GM23248 (cell line): ENCODE data around the gene FLRT1.

Experiments used
- EZH2 ChIP-seq: fragments of 200-600 bp; sonication (generic); IDR thresholded peaks from 2 replicates; pipeline ENCODE4 v1.6.1; 2018; ENCODE audit warnings: antibody characterized with exemption, mild to moderate bottlenecking; ENCODE audit not compliant: insufficient read depth, poor library complexity, severe bottlenecking
- EZH2phosphoT487 ChIP-seq: fragments of 200-600 bp; sonication (generic); IDR thresholded peaks from 2 replicates; pipeline ENCODE4 v1.6.1; 2018; ENCODE audit warnings: antibody characterized with exemption, moderate library complexity, mild to moderate bottlenecking, low read depth; ENCODE audit not compliant: insufficient read depth

DNA sequence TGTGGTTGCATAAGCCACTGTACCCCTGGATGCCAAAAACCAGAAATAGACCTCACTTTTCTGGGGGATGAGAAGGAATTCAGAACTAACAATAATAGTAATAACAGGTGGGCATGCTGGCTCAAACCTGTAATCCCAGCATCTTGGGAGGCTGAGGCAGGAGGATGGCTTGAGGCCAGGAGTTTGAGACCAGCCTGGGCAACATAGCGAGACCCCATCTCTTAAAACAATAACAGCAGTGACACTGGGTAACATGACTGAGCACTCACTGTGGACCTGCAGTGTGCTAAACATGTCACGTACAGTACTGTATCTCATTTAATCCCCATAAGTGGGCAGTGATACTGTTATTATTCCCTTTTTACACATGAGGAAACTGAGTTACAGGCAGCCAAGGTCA, 10.0 kb downstream of the FLRT1 start:
- TF ChIP-seq EZH2phosphoT487 (no peak), EZH2 (no peak)
